Measurements from ENCODE around the gene HLA-E.
A peak's percentile ranks its signal among the peaks of the same experiment; 100 is the strongest.
"Not testable (repeated sequence)": the region's sequence is repeated elsewhere in the genome, so short reads cannot be mapped to it uniquely, and the experiment has no call there.

HLA-E gene

DNA sequence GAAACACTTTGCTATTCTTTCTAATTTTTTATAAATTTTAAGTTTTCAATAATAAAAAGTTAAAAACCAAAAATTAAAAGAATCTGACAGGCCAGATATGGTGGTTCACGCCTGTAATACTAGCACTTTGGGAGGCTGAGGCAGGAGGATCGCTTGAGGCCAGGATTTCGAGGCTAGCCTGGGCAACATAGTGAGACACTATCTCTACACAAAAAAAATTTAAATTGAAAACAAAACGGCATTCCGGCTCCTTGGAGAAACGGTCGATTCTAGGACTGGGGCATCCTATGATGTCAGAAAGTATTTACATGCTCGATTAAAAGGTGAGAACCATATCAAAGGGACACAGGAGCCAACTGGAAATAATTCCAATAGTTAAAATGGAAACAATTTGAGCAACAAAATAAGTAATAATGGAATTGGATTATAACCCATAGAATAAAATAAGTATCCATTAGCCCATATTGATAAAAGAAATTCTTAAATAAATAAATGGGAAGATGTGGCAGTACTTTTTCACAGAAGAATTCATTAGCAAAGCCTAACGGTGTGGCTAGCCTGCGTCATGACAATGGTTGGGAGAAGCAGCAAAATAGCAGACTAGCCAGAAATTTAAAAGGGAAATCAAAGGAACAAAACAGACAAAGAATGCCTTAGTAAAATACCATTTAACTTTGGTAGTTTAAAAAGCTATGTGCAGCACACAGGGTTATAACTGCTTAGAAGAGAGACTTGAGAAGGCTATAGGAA, 21.3 kb downstream of the HLA-E start:
- Mint-ChIP-seq H3K36me3 (ENCODE audit: low read depth) (no peaks in the 10 kb centered on the region), H3K4me3 (no peak overlapping the region), H3K27ac (no peak overlapping the region), H3K27me3 (ENCODE audit: low read depth) (peaks cover 9% of the 10 kb centered on the region), H3K9me3 (no peaks in the 10 kb centered on the region), H3K4me1 (no peaks in the 10 kb centered on the region)
- TF ChIP-seq, protein P1, sequence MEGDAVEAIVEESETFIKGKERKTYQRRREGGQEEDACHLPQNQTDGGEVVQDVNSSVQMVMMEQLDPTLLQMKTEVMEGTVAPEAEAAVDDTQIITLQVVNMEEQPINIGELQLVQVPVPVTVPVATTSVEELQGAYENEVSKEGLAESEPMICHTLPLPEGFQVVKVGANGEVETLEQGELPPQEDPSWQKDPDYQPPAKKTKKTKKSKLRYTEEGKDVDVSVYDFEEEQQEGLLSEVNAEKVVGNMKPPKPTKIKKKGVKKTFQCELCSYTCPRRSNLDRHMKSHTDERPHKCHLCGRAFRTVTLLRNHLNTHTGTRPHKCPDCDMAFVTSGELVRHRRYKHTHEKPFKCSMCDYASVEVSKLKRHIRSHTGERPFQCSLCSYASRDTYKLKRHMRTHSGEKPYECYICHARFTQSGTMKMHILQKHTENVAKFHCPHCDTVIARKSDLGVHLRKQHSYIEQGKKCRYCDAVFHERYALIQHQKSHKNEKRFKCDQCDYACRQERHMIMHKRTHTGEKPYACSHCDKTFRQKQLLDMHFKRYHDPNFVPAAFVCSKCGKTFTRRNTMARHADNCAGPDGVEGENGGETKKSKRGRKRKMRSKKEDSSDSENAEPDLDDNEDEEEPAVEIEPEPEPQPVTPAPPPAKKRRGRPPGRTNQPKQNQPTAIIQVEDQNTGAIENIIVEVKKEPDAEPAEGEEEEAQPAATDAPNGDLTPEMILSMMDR (IDR thresholded peaks at IDR 0.05; ENCODE audit: unreplicated experiment in 3 of 3): no peak

DNA sequence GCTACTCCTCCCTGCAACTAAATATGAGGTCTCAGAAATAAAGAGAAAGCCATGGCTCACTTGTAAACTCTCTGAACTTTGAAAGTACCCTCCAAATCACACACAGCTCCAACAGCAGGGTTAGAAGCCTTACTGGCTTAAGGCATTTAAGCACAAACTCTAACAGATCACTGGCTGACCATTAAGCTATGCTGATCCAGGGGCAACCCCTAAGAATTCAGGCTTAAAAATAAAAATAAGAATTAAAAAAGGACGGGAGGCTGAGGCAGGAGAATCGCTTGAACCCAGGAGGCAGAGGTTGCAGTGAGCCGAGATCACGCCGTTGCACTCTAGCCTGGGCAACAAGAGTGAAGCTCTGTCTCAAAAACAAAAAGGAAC, 21.8 kb downstream of the HLA-E start:
- Mint-ChIP-seq H3K9me3 (no peaks in the 10 kb centered on the region), H3K4me3 (no peak overlapping the region), H3K4me1 (peaks cover 4% of the 10 kb centered on the region), H3K27me3 (ENCODE audit: low read depth) (peaks cover 14% of the 10 kb centered on the region), H3K36me3 (ENCODE audit: low read depth) (no peaks in the 10 kb centered on the region), H3K27ac (no peak overlapping the region)
- TF ChIP-seq, protein P1 (IDR thresholded peaks at IDR 0.05; ENCODE audit: unreplicated experiment in 3 of 3): no peak

DNA sequence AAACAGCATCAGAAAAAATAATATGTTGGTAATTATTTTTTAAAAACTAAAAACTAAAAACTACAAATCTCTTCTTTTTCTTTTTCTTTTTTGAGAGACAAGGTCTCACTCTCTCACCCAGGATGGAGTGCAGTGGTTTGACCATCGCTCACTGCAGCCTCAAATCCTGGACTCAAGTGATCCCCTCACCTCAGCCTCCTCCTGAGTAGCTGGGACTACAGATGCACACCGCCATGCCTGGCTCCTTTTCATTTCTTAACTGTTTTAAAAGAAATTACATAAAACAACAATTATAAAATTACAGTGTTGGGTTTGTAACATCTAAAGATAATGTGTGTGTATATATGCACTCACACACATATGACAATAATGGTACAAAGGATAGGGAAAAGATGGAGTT, 24.1 kb downstream of the HLA-E start:
- Mint-ChIP-seq H3K4me1 (peaks cover 7% of the 10 kb centered on the region), H3K36me3 (ENCODE audit: low read depth) (no peaks in the 10 kb centered on the region), H3K9me3 (no peaks in the 10 kb centered on the region), H3K27me3 (ENCODE audit: low read depth) (peaks cover 5% of the 10 kb centered on the region), H3K27ac (no peak overlapping the region), H3K4me3 (no peak overlapping the region)
- TF ChIP-seq, protein P1 (IDR thresholded peaks at IDR 0.05; ENCODE audit: unreplicated experiment in 3 of 3): no peak

DNA sequence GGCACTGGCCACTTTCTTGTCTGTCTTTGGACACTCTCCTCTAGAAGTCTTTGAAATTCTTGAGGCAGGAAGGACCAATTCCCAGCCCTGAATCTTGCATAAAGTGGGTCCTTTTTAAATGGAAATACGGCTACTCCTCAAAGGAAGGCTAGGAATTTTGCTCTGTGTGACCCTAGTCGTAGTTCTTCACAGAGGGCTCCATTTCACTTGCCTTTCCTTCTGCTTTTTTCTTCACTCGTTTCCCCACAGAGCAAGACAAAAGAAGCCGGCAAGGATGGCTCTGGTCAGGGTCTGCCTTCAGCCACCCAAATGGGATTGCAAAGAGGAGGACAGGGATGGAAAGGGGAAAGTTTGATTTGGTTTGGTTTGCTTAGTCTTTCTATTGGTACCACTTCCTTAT, 25.8 kb downstream of the HLA-E start:
- H3K27me3 Mint-ChIP-seq (ENCODE audit: low read depth): peaks cover 10% of the 10 kb centered on the region
- H3K27ac Mint-ChIP-seq: peak overlapping the region; percentile 98 to 100 (median 99)
- peak overlapping the region; percentile 86 to 89 (median 88) for H3K4me3 Mint-ChIP-seq
- no peaks in the 10 kb centered on the region for H3K9me3 Mint-ChIP-seq
- H3K36me3 Mint-ChIP-seq (ENCODE audit: low read depth): no peaks in the 10 kb centered on the region
- H3K4me1 Mint-ChIP-seq: peaks cover 7% of the 10 kb centered on the region
- TF ChIP-seq, protein P1 (IDR thresholded peaks at IDR 0.05; ENCODE audit: unreplicated experiment in 3 of 3): no peak

DNA sequence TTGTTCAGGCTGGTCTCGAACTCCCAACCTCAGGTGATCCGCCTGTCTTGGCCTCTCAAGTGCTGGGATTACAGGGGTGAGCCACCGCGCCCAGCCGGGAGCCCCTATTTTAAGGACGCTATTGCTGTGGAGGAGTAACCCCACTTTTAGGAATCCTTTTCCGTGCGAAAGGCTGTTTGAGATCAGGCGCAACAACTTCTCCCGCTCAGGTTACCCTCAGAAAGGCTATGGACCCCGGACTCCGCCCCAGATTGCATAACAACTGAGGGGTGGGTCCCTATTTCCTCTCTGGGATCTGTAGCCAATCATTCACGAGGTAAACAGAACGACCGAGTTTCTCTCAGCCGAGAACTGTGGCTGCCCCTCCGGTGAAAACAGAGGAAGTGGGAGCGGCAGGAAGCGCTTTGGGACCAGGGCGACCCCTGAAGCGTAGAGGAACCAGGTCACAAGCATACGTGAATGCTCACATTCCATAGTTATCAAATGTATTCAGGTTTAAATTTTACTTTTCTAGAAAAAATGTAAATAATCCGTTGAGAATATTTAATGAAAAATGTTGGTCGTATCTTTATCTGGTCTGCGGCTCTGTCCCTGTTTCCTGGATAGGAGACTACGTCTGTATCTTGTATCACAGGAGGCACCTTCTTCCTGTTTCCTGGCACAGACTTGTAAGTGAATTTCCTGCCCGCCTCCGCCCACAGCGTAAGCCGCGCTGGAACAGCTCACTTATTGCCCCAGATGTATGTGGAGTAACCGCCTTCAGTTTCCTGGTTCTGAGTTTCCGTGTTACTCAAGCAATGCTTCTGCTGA, 26.8 kb downstream of the HLA-E start:
- H3K27ac Mint-ChIP-seq: peak overlapping the region; percentile 98 to 100 (median 99)
- peak overlapping the region; percentile 86 to 95 (median 92) for H3K4me3 Mint-ChIP-seq
- H3K27me3 Mint-ChIP-seq (ENCODE audit: low read depth): peaks cover 16% of the 10 kb centered on the region
- H3K9me3 Mint-ChIP-seq: no peaks in the 10 kb centered on the region
- H3K36me3 Mint-ChIP-seq (ENCODE audit: low read depth): no peaks in the 10 kb centered on the region
- TF ChIP-seq, protein P1 (IDR thresholded peaks at IDR 0.05; ENCODE audit: unreplicated experiment in 3 of 3): no peak
- peaks cover 7% of the 10 kb centered on the region for H3K4me1 Mint-ChIP-seq

DNA sequence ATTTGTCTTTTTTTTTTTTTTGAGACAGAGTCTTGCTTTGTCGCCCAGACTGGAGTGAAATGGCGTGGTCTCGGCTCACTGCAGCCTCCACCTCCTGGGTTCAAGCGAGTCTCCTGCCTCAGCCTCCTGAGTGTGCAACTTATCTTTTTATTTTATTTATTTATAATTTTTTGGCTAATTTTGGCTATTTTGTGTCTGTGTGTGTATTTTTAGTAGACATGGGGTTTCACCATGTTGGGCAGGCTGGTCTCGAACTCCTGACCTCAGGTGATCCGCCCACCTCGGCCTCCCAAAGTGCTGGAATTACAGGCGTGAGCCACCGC, 27.4 kb downstream of the HLA-E start:
- not testable (repeated sequence) for H3K4me1 Mint-ChIP-seq; H3K36me3 Mint-ChIP-seq (ENCODE audit: low read depth); H3K9me3 Mint-ChIP-seq
- peak overlapping the region; percentile 86 to 95 (median 92) for H3K4me3 Mint-ChIP-seq
- H3K27ac Mint-ChIP-seq: peak overlapping the region; percentile 98 to 100 (median 99)
- H3K27me3 Mint-ChIP-seq (ENCODE audit: low read depth): peaks cover 20% of the 10 kb centered on the region

DNA sequence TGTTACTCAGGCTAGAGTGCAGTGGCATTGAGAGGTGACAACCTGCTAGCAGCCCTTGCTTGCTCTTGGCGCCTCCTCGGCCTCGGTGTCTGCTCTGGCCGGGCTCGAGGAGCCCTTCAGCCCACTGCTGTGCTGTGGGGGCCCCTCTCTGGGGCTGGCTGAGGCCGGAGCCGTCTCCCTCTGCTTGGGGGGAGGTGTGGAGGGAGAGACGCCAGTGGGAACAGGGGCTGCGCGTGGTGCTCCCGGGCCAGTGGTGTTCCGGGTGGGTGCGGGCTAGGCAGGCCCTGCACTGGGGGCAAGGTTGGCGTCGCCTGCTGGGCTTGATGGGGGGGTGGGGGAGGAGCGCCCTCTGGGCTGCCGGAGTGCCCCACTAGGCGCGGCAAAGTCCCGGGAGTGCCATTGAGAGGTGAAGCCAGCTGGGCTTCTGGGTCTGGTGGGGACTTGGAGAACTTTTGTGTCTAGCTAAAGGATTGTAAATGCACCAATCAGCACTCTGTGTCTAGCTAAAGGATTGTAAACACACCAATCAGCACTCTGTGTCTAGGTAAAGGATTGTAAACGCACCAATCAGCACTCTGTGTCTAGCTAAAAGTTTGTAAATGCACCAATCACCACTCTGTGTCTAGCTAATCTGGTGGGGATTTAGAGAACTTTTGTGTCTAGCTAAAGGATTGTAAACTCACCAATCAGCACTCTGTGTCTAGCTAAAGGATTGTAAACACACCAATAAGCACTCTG, 28.6 kb downstream of the HLA-E start:
- Mint-ChIP-seq H3K27me3 (ENCODE audit: low read depth) (peaks cover 32% of the 10 kb centered on the region), H3K4me3 (peak overlapping the region; percentile 2 to 38 (median 28))
- not testable (repeated sequence) for H3K27ac Mint-ChIP-seq; H3K9me3 Mint-ChIP-seq; H3K36me3 Mint-ChIP-seq (ENCODE audit: low read depth); H3K4me1 Mint-ChIP-seq

DNA sequence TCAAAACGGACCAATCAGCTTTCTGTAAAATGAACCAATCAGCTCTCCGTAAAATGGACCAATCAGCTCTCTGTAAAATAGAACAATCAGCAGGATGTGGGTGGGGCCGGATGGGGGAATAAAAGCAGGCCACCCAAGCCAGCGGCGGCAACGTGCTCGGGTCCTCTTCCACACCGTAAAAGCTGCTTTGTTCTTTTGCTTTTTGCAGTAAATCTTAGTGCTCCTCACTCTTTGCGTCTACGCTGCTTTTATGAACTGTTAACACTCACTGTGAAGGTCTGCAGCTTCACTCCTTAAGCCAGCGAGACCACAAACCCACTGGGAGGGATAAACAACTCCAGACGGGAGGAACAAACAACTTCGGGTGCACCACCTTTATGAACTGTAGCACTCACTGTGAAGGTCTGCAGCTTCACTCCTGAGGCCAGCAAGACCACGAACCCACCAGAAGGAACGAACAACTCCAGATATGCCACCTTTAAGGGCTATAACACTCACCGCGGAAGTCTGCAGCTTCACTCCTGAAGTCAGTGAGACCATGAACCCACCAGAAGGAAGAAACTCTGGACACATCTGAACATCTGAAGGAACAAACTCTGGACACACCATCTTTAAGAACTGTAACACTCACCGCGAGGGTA, 29.3 kb downstream of the HLA-E start:
- H3K27me3 Mint-ChIP-seq (ENCODE audit: low read depth): peaks cover 39% of the 10 kb centered on the region
- H3K4me1 Mint-ChIP-seq; H3K9me3 Mint-ChIP-seq; H3K36me3 Mint-ChIP-seq (ENCODE audit: low read depth); H3K27ac Mint-ChIP-seq: not testable (repeated sequence)
- H3K4me3 Mint-ChIP-seq: peak overlapping the region in 2 of 3 experiments; percentile 2 to 28

Measured in nephron (organoid).